Superior temporal gyrus (tissue), 1 donor: ENCODE data around the gene BAZ1B.
A peak's percentile ranks its signal among the peaks of the same experiment; 100 is the strongest.
"Not testable (repeated sequence)": the region's sequence is repeated elsewhere in the genome, so short reads cannot be mapped to it uniquely, and the experiment has no call there.

Experiments
- DNase-seq: peaks from one replicate; pipeline ENCODE4 v3.0.0-alpha.2; 2016; ENCODE audit errors: extremely low spot score

Gene BAZ1B

GRCh38 chr7:73538510-73538909, 16.4 kb upstream of the BAZ1B start:
- not testable (repeated sequence) for DNase-seq

DNA sequence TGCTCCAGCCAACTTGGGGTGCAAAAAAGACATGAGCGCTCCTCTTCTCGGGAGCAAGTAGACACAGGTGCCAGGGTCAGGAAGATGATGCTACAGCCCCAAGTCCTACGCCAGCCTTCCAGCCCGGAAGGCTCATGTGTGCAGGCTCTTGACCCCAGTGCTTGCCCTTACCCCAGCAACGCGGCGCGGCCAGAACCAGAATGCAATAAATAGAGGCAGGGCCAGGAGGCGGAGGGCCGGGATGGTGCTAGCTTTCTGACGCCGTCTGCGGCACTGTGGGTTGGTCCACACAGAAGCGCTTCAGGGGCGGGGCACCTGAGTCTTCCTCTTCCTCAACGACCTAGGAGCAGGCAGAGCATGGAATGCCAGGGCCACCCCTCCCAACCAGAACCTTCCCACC, 15.0 kb upstream of the BAZ1B start:
- no peak for DNase-seq

DNA sequence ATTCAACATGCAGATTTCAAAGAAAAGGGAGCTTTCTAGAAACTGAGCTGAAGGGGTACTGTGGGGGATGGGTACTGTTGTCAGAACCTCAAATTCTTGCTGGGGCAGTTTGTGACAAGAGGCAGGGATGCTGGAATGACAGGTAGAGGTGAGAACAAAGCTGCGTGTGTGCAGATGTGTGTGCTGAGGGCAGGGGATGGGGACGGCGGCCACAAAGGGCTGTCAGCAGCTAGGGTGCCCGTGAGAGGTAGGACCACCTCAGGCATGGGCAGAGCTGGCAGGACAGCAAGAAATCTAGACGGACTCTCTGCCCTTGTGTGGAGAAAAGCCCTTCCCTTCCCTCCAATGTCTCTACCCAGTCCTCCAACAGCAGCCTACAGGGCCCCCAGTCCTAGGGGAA, 14.4 kb upstream of the BAZ1B start:
- no peak for DNase-seq

- not testable (repeated sequence) for DNase-seq
Observed at GRCh38 chr7:73535918-73536317, 13.8 kb upstream of the BAZ1B start.

- DNase-seq = no peak
Observed at GRCh38 chr7:73533742-73534141, 11.6 kb upstream of the BAZ1B start.

GRCh38 chr7:73532224-73532623, 10.1 kb upstream of the BAZ1B start:
- no peak for DNase-seq

GRCh38 chr7:73530800-73531199, 8.7 kb upstream of the BAZ1B start:
- no peak for DNase-seq

DNA sequence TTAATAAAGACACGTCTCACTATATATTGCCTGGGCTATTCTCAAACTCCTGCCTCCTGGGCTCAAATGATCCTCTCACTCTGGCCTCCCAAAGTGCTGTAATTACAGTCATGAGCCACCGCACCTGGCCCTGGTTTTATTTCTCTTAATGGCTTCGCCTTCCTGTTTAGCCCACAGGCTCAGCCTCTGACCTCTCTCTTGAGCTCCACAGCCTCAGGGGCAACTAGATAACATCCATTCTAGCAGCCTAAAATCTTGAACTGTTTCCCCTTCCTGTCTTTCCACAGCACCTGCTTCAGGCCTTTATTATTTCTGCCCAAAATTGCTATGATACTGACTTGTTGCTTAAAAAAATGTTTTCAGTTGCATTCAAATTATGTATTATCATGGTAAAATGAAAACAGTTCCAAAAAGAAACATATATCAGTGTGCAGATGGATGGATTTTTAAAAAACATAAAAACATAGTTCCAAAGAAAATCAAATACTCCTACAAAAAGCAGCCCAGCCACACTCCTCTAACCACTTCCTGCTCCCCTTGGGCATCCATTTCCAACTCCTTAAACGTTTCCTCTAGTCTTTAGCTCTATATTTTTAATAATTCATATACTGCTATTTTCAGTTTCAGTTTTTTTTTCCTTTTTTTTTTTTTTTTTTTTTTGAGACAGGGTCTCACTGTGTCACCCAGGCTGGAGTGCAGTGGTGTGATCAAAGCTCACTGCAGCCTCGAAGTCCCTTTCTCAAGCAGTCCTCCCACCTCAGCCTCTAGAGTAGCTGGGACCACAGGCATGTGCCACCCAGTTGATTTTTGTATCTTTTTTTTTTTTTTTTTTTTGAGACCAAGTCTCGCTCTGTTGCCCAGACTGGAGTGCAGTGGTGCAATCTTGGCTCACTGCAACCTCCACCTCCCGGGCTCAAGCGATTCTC, 5.1 kb upstream of the BAZ1B start:
- DNase-seq = no peak

DNA sequence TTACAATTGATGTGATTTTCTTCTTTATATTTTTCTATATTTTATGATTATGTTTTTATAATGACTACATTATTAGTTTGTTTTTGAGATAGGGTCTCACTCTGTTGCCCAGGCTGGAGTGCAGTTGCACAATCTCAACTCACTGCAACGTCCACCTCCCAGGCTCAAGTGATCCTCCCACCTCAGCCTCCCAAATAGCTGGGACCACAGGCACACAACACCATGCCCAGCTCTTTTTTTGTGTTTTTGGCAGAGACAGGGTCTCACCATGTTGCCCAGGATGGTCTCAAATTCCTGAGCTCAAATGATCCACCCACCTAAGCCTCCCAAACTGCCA, 4.0 kb upstream of the BAZ1B start:
- DNase-seq = not testable (repeated sequence)

- no peak for DNase-seq
Observed at GRCh38 chr7:73521636-73522104, 423 bp downstream of the BAZ1B start.

DNA sequence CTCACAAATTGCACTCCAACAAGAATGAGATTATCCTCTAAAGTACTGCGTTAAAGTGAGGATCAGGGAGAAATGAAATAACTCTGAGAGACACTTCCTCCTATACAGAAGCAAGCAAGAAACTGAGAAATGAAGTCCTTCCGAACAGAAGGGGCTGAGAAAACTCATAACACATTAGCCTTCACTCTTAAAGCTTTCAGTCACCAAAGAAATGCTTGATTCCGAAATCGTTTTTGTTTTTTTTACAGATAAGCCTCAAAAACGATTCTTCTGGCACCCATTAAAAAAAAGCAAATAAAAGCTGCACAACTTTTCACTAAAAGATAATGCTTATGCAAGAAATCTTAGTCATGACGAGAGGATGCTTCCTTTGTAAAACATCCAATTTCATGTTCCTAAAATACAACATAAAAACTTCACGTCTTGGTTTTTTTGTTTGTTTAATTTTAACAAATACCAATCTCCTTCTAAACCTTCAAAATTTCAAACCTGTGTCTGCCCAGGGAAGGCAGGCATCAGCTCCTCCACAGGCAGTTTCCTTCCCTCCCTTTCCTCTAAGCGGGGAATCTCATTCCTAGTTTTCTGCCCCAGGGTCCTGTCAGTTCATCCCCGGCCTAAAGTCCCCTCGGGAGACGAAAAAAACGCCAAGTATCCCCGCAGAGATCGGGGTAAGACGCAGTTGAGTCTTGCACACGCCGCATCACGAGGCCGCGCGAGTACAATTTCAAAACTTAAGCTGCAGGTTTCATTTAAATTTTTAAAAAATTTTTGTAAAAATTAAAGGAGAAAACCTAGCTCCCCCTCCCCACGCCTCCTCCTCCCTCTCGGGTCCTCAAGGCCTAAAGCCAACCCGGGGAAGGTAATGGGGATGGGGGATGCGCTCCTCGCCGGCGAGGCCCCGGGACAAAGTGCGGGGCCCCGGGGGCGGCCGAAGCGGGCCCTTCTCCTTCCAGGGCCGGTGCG, 1.1 kb downstream of the BAZ1B start:
- DNase-seq = no peak

- DNase-seq = no peak
Observed at GRCh38 chr7:73519867-73520672, 2.0 kb downstream of the BAZ1B start.

GRCh38 chr7:73518470-73518869, 3.6 kb downstream of the BAZ1B start:
- no peak for DNase-seq

GRCh38 chr7:73517241-73517995, 4.7 kb downstream of the BAZ1B start:
- DNase-seq = no peak

DNA sequence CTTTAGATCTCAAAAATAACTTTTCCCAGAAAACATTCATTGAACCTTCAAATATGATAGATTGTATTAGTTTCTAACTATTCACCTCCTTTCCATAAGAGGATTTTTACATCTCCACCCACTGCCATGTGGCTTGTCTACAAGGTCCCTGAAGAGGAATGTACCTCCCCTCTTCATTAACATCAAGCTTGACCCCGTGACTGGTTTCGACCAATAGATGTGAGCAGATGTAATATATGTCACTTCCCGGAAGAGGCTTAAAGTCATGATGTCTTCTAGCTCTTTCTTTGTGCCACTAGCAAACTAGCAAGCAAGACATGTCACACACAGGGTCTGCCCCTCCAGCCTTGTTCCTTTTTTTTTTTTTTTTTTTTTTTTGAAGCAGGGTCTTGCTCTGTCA, 6.9 kb downstream of the BAZ1B start:
- DNase-seq = no peak

DNA sequence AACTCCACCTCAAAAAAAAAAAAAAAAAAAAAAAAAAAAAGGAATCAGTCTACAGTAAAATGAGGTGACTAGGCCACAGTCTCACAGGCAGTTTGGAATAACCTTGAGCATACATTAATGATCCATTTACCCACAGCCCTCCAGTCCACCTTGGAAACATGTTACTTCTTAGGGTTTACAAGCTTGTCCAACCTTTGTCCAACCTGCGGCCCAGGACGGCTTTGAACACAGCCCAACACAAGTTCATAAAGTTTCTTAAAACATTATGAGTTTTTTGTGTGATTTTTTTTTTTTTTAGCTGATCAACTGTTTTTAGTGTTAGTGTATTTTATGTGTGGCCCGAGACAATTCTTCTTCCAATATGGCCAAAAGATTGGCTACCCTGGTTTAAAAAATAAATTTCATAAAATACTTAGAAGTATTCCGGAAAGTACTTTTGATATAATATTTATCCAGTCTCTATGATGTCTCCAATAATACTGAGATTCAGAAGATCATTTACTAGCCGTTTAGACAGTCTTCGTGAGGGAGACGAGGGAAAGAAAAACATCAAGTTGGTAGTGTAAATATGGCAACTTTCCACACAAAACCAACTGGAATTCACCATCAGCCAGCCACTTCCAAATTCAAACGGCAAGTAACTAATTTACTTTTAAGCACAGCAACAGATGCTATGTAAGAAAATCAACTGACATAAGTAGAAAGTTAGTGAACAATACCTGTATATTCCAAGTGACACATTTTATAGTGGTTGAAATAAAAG, 9.9 kb downstream of the BAZ1B start:
- no peak for DNase-seq

GRCh38 chr7:73509463-73509862, 12.6 kb downstream of the BAZ1B start:
- DNase-seq = no peak

DNA sequence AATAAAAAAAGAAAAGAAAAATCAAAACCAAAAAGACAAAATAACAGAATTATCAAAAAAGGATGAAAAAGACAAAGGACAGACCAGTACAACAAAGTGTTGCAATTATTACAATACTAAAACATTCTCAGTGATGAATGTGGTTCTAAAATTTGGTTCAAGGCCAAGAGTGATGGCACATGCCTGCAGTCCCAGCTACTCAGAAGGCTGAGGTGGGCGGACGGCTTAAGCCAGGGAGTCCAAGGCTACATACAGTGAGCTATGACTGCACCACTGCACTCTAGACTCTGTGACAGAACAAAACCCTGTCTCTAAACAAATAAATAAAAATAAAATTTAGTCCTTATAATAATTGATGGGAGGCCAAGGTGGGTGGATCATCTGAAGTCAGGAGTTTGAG, 14.5 kb downstream of the BAZ1B start:
- no peak for DNase-seq

- DNase-seq = peak; percentile 60
Observed at GRCh38 chr7:73504920-73505319, 17.2 kb downstream of the BAZ1B start.

DNA sequence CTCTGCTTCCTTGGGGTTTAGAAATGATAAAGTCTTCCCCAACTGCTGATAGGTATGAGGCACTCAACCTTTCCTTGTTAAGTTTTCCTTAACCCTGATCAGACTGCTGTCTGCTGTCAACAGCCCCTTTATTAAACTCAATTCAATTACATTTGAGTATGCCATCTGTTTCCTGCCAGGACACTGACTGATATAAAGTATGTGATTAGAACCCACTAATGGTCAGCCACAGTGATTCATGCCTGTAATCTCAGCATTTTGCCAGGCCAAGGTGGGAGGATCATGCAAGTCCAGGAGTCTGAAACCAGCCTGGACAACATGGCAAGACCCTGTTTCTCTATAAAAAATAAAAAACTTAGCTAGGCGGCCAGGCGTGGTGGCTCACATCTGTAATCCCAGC, 18.1 kb downstream of the BAZ1B start:
- DNase-seq = no peak
